ENCODE data around the gene NAA30.

Gene NAA30

DNA sequence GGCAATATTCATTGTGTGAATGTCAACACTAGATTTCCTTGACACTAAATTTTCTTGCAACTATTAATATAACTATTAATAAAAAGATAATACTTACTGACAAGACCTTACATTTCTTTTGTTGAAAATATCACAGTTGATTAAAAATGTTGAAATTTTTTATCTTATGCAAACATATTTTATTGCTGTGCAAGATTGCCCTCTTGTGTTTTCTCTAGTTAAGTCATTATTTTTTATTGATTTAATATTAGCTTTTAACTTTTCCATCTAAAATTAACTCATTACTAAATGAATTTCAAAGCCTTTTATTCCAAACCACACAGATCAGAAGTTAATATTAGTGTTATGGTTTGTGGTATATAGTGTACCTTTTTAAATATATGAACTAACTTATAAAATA lies 11.7 kb upstream of the NAA30 start:
- no peak overlapping the region for H3K27ac ChIP-seq
- TF ChIP-seq, protein P1, sequence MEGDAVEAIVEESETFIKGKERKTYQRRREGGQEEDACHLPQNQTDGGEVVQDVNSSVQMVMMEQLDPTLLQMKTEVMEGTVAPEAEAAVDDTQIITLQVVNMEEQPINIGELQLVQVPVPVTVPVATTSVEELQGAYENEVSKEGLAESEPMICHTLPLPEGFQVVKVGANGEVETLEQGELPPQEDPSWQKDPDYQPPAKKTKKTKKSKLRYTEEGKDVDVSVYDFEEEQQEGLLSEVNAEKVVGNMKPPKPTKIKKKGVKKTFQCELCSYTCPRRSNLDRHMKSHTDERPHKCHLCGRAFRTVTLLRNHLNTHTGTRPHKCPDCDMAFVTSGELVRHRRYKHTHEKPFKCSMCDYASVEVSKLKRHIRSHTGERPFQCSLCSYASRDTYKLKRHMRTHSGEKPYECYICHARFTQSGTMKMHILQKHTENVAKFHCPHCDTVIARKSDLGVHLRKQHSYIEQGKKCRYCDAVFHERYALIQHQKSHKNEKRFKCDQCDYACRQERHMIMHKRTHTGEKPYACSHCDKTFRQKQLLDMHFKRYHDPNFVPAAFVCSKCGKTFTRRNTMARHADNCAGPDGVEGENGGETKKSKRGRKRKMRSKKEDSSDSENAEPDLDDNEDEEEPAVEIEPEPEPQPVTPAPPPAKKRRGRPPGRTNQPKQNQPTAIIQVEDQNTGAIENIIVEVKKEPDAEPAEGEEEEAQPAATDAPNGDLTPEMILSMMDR (IDR thresholded peaks at IDR 0.05): no peak
- H3K4me1 ChIP-seq (ENCODE audit: control insufficient read depth in 1 of 2, insufficient read depth in 1 of 2, low read depth in 1 of 2, low read length in 1 of 2): no peaks in the 10 kb centered on the region
- no peaks in the 10 kb centered on the region for H3K36me3 ChIP-seq
- peaks cover 7% of the 10 kb centered on the region for H3K27me3 ChIP-seq
- no peak overlapping the region for H3K4me3 ChIP-seq (ENCODE audit: low read depth in 1 of 2, low read length in 1 of 2)
- no peaks in the 10 kb centered on the region for H3K9me3 ChIP-seq

- Histone ChIP-seq H3K4me1 (ENCODE audit: control insufficient read depth in 1 of 2, insufficient read depth in 1 of 2, low read depth in 1 of 2, low read length in 1 of 2) (no peaks in the 10 kb centered on the region), H3K27me3 (peaks cover 7% of the 10 kb centered on the region), H3K36me3 (no peaks in the 10 kb centered on the region), H3K4me3 (ENCODE audit: low read depth in 1 of 2, low read length in 1 of 2) (no peak overlapping the region), H3K9me3 (no peaks in the 10 kb centered on the region), H3K27ac (no peak overlapping the region)
- TF ChIP-seq, protein P1 (IDR thresholded peaks at IDR 0.05): no peak
Measured at GRCh38 chr14:57380935-57381334, 9.5 kb upstream of the NAA30 start.

DNA sequence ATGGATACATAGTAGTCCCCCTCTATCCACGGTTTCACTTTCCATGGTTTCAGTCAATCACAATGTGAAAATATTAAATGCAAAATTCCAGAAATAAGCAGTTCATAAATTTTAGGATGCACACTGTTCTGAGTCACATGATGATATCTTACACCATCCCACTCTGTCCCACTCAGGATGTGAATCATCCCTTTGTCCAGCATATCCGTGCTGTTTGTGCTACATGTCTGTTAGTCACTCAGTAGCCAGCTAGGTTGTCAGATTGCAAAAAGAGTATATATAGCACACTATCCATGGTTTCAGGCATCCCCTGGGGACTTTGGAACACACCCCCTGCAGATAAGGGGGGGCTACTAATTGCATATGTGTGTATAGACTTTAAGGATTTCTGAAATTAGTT lies 8.1 kb upstream of the NAA30 start:
- TF ChIP-seq, protein P1 (IDR thresholded peaks at IDR 0.05): no peak
- Histone ChIP-seq H3K4me3 (ENCODE audit: low read depth in 1 of 2, low read length in 1 of 2) (no peak overlapping the region), H3K4me1 (ENCODE audit: control insufficient read depth in 1 of 2, insufficient read depth in 1 of 2, low read depth in 1 of 2, low read length in 1 of 2) (no peaks in the 10 kb centered on the region), H3K36me3 (no peaks in the 10 kb centered on the region), H3K27me3 (peaks cover 3% of the 10 kb centered on the region), H3K9me3 (no peaks in the 10 kb centered on the region), H3K27ac (no peak overlapping the region)

GRCh38 chr14:57383125-57383745 lies 7.2 kb upstream of the NAA30 start:
- no peak overlapping the region for H3K27ac ChIP-seq

DNA sequence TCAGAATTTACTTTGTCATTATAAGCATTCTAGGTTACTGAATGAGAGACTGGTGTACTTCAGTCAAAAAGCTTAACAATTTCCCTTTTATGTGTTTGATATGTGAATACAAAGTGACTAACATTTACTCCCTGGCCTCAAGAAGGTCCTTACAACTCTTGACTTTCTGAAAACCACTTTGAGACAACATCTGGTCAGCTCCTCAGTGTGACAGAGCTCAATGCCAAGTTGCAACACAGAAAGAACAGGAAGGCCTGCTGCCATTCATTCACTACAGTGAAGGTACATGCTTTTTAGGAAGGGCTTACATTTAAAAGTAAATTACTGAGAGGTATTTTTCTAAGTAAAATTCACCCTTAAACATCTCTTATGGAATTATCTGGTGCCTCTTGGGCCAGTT lies 2.3 kb upstream of the NAA30 start:
- TF ChIP-seq, protein P1 (IDR thresholded peaks at IDR 0.05): no peak
- H3K9me3 ChIP-seq: no peaks in the 10 kb centered on the region
- H3K27ac ChIP-seq: no peak overlapping the region
- no peak overlapping the region for H3K4me3 ChIP-seq (ENCODE audit: low read depth in 1 of 2, low read length in 1 of 2)
- no peaks in the 10 kb centered on the region for H3K27me3 ChIP-seq
- H3K4me1 ChIP-seq (ENCODE audit: control insufficient read depth in 1 of 2, insufficient read depth in 1 of 2, low read depth in 1 of 2, low read length in 1 of 2): peaks cover 27 to 29% of the 10 kb centered on the region in 2 experiments
- no peaks in the 10 kb centered on the region for H3K36me3 ChIP-seq

More at GRCh38 chr14:57383125-57383745, 7.2 kb upstream of the NAA30 start:
- TF ChIP-seq, protein P1 (IDR thresholded peaks at IDR 0.05): no peak
- Histone ChIP-seq H3K9me3 (no peaks in the 10 kb centered on the region), H3K4me1 (ENCODE audit: control insufficient read depth in 1 of 2, insufficient read depth in 1 of 2, low read depth in 1 of 2, low read length in 1 of 2) (peaks cover 0 to 7% of the 10 kb centered on the region in 2 experiments), H3K36me3 (no peaks in the 10 kb centered on the region), H3K4me3 (ENCODE audit: low read depth in 1 of 2, low read length in 1 of 2) (no peak overlapping the region), H3K27me3 (no peaks in the 10 kb centered on the region)

All from neutrophil (primary cell).